HG03442 (cell line): ENCODE measurements around the gene KCTD6.

Source experiments
- ATAC-seq: cut with Tn5 transposase; IDR thresholded peaks from one replicate; pipeline ENCODE4 v1.9.1; 2021; ENCODE audit warnings: mild to moderate bottlenecking, moderate library complexity; ENCODE audit not compliant: unreplicated experiment

KCTD6 gene

GRCh38 chr3:58551636-58552180, 59.8 kb downstream of the KCTD6 start:
- no peak for ATAC-seq
